ENCODE results near the gene MYCL.

MYCL gene, protein sequence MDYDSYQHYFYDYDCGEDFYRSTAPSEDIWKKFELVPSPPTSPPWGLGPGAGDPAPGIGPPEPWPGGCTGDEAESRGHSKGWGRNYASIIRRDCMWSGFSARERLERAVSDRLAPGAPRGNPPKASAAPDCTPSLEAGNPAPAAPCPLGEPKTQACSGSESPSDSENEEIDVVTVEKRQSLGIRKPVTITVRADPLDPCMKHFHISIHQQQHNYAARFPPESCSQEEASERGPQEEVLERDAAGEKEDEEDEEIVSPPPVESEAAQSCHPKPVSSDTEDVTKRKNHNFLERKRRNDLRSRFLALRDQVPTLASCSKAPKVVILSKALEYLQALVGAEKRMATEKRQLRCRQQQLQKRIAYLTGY

DNA sequence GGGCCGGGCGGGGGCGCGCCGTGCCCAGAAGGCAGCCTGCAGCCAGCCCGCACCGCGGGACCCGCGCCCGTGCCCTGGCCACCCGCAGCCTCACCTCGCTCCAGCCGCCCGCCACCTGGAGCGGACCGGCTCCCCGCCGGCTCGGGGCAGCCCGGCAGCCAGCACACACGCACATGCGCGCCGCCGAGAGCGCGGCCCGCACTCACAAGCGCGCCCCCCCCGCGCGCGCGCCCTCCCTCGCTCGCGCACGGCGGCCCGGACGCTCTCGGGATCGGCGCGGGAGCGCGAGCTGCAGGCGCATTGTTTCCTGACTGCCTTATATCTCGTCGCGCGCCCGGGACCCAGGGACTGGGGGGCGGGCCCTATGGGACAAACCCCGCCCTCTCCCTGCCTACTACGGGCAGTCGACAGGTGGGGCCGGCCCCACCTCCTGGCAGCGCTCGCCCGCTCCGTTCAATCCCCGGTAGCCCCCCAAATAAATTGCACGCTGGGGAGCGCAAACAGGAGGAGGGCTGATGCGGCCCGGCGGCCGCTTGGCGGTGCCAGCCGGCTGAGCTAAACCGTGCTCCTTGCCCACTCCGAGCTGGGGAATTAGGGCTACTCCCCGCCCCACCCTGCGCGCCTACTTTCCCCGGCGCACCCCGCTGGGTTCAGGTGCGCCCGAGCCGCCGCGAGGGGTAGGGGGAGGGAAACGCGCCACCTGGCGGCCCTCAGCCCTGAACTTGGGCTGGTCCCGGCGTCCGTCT lies at the start of gene MYCL:
Gene MYCL (minus strand): TSS at position 204 of the 746 bp plus-strand sequence. CDS start 483 bp downstream, outside the sequence.
- Mint-ChIP-seq H3K4me3 (peak within 1 kb of the TSS; percentile 84), H3K4me1 (peaks cover 7% of the 10 kb centered on the region), H3K9me3 (no peaks in the 10 kb centered on the region), H3K36me3 (peaks cover under 1% of the 10 kb centered on the region), H3K27ac (peak within 1 kb of the TSS; percentile 20), H3K27me3 (peaks cover 32% of the 10 kb centered on the region)
- ATAC-seq, result peak; percentile 90

DNA sequence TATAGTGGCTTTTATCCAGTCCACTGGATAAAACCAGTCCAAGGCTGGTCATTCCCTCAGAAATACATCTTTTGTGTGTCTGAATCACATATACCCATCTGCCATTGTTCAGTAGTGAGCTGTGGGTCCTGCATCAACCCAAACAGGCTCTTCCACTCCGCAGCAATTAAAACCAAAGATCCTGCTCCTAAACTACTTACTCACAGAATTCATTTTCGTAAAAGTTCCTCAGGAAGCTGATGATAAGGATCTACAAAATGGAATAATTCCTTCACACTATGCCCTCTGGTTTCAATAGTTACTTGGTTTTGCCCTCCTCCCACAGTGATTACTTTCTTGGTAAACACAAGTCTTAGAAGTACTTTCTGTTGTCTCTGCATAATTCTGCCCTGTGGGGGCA lies 48.2 kb upstream of the MYCL start:
- Mint-ChIP-seq H3K4me3 (no peak overlapping the region), H3K36me3 (no peaks in the 10 kb centered on the region), H3K9me3 (no peaks in the 10 kb centered on the region), H3K27me3 (no peaks in the 10 kb centered on the region), H3K4me1 (peaks cover 24% of the 10 kb centered on the region), H3K27ac (no peak overlapping the region)
- ATAC-seq, result no peak

DNA sequence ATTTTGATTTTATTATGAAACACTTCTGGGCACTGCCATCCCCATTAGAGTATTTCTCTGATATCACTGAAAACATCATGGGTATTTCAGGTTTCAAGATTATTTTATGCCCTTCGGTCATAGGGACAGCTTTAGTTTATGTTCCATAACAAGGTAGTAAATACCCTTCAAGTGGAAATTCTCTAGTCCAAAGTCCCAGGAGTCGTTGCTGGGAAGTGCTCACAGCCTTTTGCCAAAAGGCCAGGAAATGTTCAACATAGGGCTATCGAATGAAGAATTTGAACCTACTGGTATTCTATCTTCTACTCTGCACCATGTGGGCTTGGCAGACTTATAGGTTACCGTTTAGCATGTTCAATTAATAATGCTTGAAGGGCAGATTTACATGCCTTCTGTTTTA lies 45.5 kb upstream of the MYCL start:
- no peaks in the 10 kb centered on the region for H3K27me3 Mint-ChIP-seq
- no peak overlapping the region for H3K4me3 Mint-ChIP-seq
- no peaks in the 10 kb centered on the region for H3K9me3 Mint-ChIP-seq
- peaks cover 10% of the 10 kb centered on the region for H3K4me1 Mint-ChIP-seq
- no peak overlapping the region for H3K27ac Mint-ChIP-seq
- no peak for ATAC-seq
- H3K36me3 Mint-ChIP-seq, result no peaks in the 10 kb centered on the region

DNA sequence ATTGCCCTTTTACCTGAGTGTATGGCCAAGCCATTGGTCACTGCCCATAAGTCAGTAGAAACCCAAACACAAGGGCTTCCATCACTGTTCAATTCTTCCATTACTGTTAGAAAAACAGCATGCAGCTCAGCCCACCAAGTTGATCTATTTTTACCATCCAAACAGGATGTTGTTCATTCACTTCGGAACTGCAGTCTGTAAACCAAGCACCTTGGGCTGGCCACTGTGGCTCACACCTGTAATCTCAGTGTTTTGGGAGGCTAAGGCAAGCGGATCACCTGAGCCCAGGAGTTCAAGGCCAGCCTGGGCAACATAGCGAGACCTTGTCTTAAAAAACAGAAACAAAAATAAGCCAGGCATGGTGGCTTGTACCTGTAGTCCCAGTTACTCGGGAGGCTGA lies 44.5 kb upstream of the MYCL start:
- no peaks in the 10 kb centered on the region for H3K9me3 Mint-ChIP-seq
- peaks cover 12% of the 10 kb centered on the region for H3K4me1 Mint-ChIP-seq
- no peak overlapping the region for H3K27ac Mint-ChIP-seq
- H3K36me3 Mint-ChIP-seq, result no peaks in the 10 kb centered on the region
- ATAC-seq, result no peak
- no peaks in the 10 kb centered on the region for H3K27me3 Mint-ChIP-seq
- no peak overlapping the region for H3K4me3 Mint-ChIP-seq

DNA sequence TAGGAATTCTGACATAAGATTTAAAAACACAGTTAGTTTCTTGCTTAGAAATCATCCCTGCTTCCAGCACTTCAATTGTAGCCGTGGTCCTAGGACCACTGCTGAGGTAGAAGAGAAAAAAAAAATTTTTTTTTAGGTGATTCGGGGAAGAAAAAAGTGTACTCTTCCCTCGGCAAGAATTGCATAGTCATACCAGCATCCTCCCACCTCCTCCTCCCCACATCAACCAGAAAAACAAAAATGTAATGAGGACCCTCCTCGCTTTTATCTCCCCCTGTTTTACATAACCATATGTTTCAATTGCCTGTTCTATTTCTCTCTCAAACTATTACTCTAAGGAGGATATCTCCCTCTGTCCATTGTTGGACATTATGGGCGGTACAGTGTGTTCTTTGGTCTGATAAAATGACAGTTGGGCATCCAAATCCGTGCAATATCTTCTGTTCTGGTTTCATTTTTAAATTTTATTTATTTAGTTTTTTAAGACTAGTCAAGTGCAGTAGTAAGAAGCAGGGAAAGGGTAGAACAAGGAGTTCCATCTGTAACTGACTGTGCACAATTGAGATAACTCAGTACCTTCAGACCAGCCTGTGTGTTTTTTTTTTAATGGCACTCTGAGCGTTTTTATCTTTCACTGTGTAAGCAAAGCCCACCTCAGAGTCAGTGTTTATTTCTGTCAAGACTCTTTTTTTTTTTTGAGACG lies 42.8 kb upstream of the MYCL start:
- Mint-ChIP-seq H3K27me3 (no peaks in the 10 kb centered on the region), H3K9me3 (no peaks in the 10 kb centered on the region), H3K36me3 (no peaks in the 10 kb centered on the region), H3K27ac (no peak overlapping the region), H3K4me1 (peaks cover 16% of the 10 kb centered on the region), H3K4me3 (no peak overlapping the region)
- no peak for ATAC-seq

DNA sequence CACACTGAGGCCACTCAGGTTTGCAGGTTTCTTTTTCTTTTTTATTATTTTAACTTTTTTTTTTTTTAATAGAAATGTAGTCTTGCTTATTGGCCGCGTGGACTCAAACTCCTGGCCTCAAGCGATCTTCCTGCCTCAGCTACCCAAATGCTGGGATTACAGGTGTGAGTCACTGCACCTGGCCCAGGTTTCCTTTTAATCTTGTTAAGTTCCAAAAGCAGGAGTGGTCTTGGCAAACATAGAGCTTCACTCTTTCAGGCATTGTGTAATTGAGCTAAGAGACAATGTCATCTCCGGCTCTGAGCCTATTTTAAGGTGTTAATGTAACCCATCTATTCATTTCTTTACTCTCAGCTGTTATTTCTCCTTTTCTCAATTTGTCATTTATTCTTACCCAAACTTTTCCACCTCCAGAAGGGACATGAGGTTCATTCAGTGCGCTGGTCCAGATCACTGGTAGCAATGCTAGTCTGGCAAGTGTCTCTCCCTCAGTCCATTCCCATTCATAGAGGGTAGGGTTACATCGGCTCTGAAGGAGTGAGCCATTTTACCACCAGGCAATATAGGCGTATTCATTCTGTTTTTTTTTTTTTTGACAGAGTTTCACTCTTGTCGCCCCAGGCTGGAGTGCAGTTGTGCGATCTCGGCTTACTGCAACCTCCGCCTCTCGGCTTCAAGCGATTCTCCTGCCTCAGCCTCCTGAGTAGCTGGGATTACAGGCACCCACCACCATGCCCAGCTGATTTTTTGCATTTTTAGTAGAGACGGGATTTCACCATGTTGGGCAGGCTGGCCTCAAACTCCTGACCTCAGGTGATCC lies 42.0 kb upstream of the MYCL start:
- Mint-ChIP-seq H3K4me3 (no peak overlapping the region), H3K27ac (no peak overlapping the region), H3K27me3 (no peaks in the 10 kb centered on the region), H3K4me1 (peaks cover 16% of the 10 kb centered on the region), H3K36me3 (no peaks in the 10 kb centered on the region), H3K9me3 (no peaks in the 10 kb centered on the region)
- no peak for ATAC-seq

DNA sequence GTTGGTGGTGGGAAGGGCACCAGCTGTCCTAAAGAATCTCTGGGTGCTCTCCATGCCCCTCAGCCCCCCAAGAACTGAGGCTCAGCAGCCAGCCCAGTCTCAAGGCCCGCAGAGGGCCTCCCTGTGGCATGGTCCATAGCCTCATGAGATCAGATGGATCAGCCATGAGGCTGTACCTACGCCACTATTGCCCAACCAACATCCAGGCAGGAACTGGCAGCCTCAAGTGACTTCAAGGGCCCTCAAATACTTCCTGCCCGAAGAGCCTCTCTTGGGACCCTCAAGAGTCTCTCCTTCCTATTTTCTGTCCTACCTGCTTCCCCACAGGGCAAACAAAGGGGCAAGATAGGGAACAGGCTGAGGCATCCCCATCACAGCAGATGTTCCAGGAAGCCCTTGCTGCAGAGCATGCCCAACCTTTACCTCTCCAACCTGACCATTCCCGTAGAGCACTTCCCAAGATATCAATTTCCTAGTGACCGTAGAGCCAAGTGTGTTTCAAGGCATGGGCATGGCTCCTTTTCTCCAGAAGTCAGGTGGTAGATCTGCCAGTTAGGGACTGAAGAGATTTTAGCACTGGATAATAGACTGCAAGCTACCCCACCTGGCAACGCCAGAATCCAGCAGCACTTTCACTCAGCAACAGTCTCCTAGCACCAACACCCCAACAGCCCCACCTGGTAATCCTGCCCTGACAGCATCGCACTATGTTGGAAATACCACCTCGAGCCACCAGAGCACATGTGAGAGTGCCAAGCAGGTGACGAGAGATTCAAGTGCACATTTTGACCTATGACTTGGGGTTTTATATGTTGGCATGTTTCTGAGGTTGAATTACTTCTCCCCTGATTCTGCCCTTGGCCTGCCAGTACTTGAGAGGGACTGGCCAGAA lies 39.5 kb upstream of the MYCL start:
- no peaks in the 10 kb centered on the region for H3K27me3 Mint-ChIP-seq
- H3K9me3 Mint-ChIP-seq, result no peaks in the 10 kb centered on the region
- ATAC-seq, result no peak
- no peaks in the 10 kb centered on the region for H3K36me3 Mint-ChIP-seq
- H3K4me3 Mint-ChIP-seq, result no peak overlapping the region
- peaks cover 17% of the 10 kb centered on the region for H3K4me1 Mint-ChIP-seq
- no peak overlapping the region for H3K27ac Mint-ChIP-seq

DNA sequence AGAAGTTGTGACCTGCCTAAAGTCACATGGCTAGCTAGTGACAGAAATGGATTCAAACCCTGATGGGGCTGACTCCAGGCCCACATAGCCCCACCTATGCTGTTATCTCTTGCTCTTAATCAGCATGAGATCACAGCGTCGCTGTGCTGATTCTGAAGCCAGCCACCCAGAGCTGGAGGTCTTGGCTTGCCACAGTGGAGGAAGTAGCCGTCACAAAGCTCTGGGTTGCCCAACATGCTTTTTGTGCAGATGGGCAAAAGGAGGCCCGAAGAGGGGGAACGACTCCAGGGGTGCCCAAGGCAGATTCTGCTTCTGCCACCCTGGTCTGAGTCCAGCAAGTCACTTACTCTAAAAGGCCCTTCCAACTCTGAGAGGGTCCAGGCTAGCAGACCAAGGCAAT lies 38.5 kb upstream of the MYCL start:
- no peak overlapping the region for H3K27ac Mint-ChIP-seq
- H3K9me3 Mint-ChIP-seq, result no peaks in the 10 kb centered on the region
- H3K4me3 Mint-ChIP-seq, result no peak overlapping the region
- H3K27me3 Mint-ChIP-seq, result no peaks in the 10 kb centered on the region
- no peak for ATAC-seq
- peaks cover 12% of the 10 kb centered on the region for H3K4me1 Mint-ChIP-seq
- no peaks in the 10 kb centered on the region for H3K36me3 Mint-ChIP-seq

DNA sequence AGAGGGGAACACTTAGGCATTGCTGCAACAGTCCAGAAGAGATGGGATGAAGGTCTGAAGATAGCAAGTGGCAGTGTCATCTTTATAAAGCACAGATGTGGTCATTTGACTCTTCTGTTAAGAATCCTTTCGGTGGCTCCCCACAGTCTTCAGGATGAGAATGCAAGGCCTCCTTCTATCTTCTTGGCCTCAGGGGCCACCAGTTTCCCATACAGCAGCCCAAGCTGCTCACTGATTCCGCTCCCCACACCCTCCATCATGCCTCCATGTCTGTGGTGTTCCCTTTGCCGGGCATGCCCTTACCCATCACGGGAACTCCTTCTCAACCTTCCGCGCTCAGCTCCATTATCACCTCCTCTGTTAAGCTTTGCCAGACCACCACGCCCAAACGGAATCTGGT lies 37.1 kb upstream of the MYCL start:
- H3K9me3 Mint-ChIP-seq, result no peaks in the 10 kb centered on the region
- no peaks in the 10 kb centered on the region for H3K36me3 Mint-ChIP-seq
- no peak overlapping the region for H3K27ac Mint-ChIP-seq
- ATAC-seq, result no peak
- no peak overlapping the region for H3K4me3 Mint-ChIP-seq
- no peaks in the 10 kb centered on the region for H3K27me3 Mint-ChIP-seq
- peaks cover 12% of the 10 kb centered on the region for H3K4me1 Mint-ChIP-seq

DNA sequence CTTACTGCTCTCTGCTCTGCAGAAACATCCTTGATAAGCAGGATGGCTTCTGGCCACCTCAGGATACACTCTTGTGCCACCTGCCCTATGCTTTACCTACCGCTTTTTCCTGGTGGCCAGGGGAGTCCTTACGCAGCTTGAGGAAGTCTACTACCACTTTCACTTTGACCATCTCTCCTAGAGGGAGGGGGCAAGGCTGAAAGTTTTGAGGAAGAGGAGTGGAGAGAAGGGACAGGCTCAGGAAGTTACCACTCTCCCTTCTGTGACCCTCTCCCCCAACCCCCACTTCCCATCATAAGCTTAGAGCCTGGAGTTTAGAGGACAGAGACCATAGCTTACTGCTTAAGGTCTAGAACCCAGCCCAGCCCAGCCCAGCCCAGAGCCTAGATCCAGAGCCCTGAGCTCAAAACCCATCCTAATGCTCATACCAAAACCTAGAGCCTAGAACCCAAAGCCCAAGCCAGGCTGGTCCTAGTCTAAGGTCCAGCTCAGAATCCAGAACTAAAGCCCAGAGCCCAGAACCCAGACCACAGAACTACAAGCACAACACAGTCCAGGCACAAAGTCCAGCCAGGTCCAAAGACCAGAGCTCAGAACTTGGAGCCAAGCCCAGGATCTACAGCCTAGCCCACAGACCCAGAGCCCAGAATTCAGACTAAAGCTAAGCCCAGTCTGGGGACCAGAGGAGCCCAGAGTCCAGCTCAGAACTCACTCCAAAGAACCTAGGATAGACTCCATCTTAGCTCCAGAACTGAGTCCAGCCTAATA lies 35.2 kb upstream of the MYCL start:
- peak; percentile 24 for ATAC-seq
- no peaks in the 10 kb centered on the region for H3K9me3 Mint-ChIP-seq
- H3K4me3 Mint-ChIP-seq, result no peak overlapping the region
- H3K27ac Mint-ChIP-seq, result peak overlapping the region; percentile 11
- H3K27me3 Mint-ChIP-seq, result no peaks in the 10 kb centered on the region
- H3K36me3 Mint-ChIP-seq, result no peaks in the 10 kb centered on the region
- peaks cover 12% of the 10 kb centered on the region for H3K4me1 Mint-ChIP-seq

DNA sequence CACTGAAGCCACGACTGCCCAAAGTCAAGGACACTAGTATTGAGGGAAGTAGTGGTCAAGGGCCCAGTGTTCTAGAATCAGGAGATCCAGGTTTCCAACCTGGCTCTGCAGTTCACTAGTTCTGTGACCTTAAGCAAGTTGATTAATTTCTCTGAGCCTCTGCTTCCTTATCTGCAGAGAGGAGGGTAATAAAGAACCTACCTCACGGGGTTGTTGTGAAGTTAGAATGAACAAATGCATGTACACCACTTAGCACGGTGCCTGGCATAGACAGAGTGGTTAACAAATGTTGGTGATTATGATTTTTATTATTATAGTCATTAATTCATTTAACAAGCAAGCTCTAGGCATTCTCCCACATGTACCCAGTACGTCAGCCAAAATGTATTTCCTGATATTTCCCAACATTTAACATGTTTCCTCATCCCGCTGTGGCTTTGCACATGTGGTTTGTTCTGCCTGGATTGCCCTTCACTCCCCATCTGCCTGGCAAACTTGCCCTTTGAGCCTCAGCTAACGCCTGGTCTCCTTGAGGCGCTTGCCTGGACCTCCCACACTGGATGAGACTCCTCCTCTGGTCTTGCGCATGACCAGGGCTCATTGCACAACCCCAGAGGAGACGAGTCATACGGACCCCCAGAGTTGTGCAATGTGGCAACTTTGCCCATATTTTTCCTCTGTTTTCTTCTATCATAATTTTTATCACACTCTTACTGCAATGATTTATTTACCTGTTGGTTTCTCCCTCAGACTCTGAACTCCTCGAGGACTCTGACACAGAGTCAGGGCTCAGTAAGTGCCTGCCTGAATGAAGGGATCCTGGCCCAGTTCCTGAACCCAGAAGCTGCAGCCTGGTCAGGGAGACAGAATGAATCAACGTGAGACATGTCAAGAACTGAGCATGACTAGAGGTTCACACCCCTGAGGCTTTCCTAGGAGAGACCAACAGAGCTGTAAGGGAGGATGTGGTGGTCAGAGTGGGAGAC lies 32.5 kb upstream of the MYCL start:
- H3K9me3 Mint-ChIP-seq, result no peaks in the 10 kb centered on the region
- no peaks in the 10 kb centered on the region for H3K36me3 Mint-ChIP-seq
- H3K27me3 Mint-ChIP-seq, result no peaks in the 10 kb centered on the region
- no peak overlapping the region for H3K27ac Mint-ChIP-seq
- no peak for ATAC-seq
- H3K4me1 Mint-ChIP-seq, result peaks cover 7% of the 10 kb centered on the region
- no peak overlapping the region for H3K4me3 Mint-ChIP-seq

DNA sequence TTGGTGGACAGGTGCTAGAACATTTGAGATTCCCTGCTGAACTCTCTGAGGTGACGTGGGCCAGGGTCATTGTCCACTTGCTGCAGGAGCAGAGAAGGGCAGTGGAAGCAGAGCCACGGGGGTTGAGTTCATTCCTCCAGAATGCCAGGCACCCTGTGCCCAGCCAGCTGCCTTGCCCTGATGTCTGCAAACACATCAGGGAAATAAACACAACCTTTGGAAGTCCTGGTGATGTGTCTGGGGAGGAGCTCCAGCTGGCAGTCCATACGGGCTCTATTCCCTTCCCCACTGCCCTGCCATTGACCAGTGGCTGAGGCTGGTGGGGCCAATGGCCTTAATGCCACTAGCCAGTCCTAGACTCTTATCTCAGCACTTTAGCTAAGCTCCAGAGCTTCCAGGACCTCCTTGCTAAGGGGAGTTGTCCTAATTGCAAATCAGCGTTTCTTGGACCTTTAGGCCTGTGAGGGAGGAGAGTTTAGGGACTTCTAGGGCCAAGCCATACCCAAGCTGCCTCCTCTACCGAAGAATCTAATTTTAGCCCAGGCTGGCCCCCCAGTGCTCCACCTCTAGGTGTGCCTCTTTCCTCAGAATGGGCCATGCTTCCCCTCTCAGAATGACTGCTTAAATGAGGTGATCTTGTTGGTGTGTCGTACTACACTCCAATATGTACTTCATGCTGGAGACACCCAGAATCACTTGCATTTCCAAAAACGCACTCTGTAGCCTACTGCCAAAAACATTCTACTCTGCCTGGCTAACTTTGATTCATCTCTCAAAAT lies 27.3 kb upstream of the MYCL start:
- no peaks in the 10 kb centered on the region for H3K27me3 Mint-ChIP-seq
- H3K27ac Mint-ChIP-seq, result no peak overlapping the region
- no peak overlapping the region for H3K4me3 Mint-ChIP-seq
- H3K36me3 Mint-ChIP-seq, result no peaks in the 10 kb centered on the region
- ATAC-seq, result no peak
- no peaks in the 10 kb centered on the region for H3K9me3 Mint-ChIP-seq
- H3K4me1 Mint-ChIP-seq, result peaks cover 20% of the 10 kb centered on the region

Data from stimulated activated memory B cell treated with anti-CD40 and anti-IgM and Interleukin-4, amounts not matched to agents 10 μg/mL and 1 μg/mL and 100 μg/mL, for 72 hours (primary cell).